GM21423 (cell line): Measurements from ENCODE around the gene PPP1R26.

Experiments
- ATAC-seq: cut with Tn5 transposase; IDR thresholded peaks from one replicate; pipeline ENCODE4 v1.9.1; 2021; ENCODE audit warnings: mild to moderate bottlenecking, moderate library complexity; ENCODE audit not compliant: unreplicated experiment

Gene PPP1R26

DNA sequence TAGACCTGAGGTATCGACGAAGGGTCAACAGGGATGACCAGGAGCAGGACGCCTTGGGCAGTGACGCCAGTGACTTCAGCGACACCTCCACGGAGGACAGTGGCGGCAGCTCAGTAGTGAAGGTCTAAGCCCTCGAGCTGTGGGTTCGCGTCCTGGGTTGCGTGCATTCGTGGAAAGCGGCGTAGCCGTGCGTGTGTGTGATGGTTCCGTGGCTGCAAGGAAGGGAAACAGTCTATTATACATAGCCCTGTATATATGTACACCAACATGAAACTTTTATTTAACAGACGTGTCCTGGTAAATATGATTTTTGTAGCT, 8.4 kb downstream of the PPP1R26 start:
- ATAC-seq, result no peak

DNA sequence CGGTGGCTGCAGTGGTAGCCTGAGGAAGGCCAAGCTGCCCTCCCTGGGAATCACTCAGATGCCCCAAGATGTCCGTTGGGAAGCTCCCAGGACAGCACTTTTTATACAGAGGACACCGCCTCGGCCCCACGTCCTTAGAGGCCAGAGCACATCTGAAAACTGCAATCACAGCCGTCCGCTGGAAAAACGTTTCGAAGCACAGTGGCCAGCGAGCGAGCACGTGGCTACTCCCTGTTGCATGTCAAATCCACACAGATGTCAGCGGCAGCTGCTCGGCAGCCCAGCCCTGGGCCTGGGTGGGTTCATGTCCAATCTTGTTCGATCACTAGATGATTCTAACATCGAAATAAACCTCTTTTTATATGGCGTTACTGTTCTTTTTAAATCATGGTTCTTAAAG, 8.9 kb downstream of the PPP1R26 start:
- ATAC-seq, result no peak

DNA sequence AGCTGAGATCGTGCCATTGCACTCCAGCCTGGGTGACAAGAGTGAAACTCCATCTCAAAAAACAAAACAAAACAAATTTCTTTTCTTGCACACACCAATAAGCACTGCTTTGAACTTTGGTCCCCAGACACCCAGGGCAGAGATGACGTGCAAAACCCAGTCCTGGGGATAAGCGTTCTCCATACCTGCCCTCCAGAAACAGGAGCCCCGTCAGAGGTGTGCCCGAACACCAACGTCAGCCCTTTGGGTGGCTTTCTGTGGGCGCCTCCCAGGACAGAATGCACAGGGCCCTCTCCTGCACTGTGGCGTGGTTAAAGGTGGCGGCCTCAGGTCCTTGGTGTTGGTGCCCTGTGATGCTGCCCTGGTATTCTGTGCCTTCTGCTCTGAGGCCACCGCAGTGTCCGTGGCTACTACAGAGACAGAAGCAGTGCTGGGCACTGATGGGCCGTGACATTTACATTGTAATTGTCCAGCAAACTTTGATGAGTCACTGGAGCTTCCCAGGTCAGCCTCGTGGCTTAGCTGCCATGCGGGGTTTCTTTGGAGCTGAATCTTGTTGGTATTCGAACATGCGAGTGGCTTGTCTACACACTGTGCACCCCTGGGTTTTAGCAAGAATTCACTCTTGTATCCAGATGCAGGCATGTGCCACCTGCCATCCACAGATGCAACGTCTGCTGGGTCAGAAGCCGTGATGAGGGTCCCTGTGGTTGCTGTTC, 9.8 kb downstream of the PPP1R26 start:
- no peak for ATAC-seq

DNA sequence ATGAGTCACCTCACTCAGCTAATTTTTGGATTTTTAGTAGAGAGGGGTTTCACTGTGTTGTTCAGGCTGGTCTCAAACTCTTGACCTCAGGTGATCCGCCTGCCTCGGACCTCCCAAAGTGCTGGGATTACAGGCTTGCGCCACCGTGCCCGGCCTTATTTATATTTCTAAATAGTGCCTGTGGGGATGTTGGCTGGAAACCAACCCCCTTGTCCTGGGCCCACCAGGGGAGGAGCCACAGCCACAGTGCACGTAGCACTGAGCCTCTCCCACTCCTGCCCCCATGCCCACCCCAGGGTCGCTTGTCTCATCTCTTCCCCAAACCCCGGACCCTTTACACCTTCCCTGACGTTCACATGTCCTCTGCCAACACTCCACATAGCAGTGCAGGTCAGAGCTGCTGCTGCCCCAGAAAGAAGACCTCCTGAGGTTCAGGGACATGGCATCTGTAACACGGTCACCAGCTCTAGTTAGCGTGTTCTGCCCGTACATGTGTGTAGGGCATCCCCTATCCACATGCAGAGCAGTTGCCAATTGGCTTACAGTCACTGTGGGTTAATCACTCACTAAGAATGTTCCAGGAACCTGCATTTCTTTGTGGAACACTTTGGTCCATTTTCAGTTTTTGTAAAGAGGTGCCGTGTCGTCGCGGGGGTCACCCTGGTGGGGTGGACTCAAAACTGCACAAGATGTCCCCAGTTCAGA, 10.7 kb downstream of the PPP1R26 start:
- no peak for ATAC-seq

DNA sequence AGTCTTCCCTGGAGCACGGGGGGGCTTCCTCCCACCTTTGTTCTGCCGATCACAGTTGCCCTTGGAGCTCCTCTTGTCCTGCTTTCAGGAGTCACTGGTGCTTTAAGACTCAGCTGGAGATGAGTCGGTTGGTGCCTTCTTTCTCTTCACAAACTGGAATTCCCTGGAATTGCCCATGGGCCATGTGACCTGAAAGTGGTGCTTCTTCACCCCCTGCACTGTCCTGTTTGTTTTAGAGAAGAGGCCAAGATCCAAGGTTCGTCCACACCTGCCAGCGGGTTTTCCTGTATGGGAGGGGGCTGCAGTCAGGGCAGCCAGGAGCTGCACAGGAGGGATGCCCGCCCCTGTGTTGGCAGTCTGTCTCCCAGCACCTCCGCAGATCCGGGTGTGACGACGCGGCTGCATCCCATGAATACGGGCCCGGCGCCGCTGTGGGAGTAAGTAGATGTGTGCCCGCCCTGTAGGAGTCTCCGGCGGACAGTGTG, 11.4 kb downstream of the PPP1R26 start:
- no peak for ATAC-seq

DNA sequence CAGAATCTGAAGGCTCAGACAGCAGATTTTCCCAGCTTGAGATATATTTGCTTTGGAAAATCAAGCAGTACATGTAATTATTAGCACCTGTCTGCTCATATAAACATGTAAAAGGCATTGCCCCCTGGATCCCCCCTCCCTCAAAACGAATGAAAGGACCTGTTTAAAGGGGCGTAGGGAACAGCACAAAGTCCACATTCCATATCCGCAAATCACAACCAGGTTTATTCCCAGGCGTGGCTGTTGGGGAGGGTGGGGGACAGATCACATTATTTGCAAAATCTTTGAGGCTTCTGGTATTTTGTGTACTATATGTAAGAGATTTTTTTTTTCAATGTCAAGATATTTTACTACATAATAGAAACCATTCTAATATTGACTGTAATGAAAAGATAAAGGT, 12.2 kb downstream of the PPP1R26 start:
- ATAC-seq, result no peak

DNA sequence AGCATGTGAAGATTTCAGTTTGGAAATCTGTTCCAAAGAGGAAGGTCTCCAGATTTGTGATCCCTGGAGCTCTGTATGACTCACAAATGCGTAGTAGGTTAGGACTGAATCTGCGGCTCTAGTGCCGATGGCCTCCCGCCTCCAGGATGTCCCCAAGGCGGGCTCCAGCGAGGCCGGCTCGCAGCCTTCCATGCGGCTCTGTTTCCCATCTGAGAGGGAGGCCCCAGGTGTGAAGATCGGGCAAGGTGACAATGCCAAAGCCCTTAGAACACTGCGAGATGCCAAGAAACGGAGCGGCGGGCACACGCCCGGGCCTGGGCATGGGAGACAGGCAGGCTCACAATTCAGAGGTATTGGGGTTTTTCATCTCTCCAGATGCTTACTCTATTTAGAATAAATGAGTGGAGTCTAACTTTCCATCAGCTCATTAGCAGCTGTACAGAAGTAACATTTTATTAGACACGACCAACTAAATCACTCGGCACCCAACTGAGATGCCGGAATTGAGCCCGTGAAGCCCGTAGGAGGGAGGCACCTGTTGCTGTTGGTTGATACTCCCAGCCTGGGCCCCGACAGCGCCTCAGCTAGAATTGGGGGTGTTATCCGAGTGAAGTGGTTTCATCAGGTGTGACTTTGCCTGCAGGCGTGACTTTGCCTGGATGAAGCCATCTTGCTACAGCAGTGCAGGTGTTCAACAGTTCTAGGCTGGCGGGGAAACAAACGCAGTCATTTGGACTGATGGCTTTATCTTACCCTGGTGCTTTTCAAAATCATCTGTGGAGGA, 13.5 kb downstream of the PPP1R26 start:
- ATAC-seq, result no peak

DNA sequence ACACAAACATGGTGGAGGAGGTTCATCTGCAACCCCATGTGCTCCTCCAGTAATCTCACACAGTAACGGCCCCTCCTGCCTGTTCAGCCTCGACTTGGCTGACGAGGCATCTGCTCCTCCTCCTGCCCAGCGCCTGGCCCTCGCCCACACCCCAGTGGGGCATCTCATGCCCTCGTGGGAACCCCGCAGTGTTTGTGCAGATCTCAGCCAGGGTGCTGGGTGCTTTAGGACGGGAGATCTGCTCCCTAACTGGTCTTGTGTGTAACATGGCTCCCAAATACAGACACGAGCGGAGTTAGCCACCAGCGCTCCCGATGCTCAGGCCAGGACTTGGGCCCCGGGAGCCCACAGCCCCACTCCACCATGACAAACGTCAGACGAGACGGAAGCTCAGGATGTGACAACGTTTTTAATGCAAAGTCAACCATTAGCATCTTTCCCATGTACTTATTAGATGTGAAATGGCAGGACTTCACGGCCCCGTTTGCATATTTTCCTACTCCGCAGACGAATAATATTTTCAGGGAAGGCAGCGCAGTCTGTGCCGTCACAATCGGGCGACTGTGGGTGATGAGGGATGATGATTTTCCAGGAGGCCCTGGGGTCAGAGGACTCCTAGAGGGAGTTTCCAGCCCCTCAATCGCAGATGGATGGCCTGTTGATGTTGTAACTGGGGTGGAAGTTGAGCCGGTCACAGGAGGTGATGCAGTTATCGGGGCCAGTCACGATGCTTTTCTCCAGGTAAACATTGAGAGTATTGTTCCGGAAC, 15.4 kb downstream of the PPP1R26 start:
- no peak for ATAC-seq

DNA sequence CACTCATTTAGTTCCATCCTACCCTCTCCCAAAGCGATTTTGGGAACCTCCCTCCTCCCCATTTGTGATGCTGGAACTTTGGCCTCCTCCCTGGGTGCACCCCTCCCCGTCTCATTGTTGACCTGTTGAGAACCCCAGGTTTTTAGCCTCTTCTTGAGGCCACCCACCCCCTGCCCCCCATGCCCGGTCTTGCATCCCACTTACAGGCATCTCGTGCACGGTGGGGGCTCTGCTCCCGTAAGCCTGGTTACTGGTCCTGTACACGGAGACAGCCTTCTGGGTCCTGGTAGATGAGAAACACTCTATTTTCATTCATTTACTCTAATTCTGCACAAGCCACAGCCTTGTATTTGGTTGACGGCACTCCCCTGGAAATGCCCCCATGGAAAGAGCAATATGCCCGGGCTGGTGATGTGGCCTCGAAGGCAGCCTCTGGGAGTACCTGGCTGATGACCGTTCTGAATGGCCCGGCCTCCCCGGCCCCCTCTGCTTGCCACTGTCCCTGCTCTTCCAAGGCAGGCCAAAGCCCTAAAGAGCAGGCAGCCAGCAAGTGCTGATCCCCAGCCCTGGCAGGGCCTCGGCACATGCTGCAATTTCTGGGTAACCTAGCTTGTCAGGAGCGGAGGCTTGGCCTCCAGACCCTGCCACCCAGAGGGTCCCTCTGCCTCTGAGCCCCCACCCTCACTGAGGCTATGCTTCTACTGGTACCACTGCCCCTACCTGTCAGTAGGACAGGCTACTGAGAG, 19.0 kb downstream of the PPP1R26 start:
- no peak for ATAC-seq

DNA sequence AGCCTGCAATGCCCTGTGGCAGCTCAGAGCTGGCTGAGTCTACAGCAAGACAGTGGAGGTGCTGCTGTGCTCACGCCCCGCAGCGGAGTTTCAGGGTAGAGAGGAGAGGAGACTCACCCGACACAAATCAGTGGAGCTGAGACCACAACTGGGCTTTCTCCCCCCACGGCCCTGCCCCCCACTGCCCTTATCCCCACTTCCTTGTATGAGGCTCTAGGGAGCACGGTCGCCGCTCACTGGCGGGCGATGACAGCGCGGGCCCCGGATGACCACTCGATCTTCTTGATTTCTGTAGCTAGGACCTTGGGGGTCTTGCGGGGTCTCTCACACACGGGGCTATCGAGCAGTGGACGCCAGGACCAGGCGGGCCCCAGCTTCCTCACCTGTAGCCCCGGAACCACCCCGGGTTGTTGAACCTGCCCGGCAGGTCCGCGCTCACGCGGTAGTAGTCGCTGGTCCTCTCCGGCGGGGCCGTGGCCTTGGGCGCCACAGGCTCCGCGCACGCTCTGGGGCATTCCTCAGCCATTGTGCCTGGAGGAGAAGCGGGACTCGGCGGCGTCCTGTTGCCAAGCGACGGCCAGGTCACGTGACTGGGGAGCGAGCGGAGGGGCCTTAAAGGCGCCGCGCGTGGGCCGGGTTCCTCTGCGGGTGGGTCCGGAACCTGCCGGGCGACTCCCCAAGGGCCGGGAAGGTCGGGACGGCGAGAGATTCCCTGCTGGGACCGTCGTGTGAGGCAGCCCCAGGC, 19.9 kb downstream of the PPP1R26 start:
- ATAC-seq, result peak; percentile 59

DNA sequence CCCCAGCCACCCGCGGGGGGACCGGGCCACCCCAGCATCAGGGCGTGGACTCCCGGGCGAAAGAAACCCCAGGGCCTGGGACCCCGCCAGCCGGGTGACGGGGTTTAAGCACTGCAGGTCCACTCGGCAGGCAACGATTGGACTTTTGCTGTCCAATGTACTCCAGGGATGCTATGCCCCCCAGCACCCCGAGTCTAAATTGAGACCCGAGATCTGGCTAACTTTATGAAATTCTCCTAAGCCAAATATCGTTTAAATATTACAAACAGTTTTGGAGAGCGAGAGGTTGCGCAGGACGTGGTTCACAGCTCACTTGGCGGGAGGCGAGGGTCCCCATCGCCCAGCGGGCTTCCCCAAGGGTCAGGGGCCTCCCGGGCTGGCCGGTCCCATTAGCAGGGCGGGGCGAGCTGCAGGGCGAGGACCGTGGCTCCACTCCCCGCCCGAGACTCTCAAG, 20.5 kb downstream of the PPP1R26 start:
- peak; percentile 5 for ATAC-seq

DNA sequence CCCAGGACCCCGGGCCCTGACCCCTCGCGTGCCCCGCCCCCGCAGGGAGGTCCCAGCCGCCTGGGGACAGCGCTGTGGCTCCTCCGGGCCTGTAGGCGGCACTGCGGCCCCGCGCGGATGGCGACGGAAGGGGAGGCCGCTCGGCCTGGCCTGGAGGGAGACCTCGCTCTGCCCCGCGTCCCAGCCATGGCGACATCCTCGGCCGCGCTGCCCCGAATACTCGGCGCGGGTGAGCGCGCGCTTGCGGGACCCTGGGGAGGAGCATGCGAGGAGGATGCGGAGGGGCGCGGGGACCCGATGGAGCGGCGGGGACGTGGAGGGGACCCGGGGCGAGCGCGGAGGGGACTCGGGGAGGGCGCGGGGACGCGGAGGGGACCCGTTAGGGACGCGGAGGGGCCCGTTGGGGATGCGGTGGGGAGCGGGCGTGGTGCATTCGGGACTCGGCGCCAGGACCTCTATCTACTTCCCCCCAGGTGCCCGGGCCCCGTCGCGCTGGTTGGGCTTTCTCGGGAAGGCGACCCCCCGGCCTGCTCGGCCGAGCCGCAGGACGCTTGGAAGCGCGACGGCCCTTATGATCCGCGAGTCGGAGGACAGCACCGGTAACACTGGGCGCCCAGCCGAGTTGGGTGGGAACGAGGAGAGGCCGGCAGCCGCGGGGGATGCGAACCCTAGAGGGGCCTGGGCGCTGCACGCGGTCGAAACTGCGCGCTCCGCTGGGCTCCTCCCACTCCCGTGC, 21.1 kb downstream of the PPP1R26 start, which contains the start of gene MRPS2:
MRPS2 (plus strand) TSS at position 158 of the 736 bp plus-strand sequence; CDS start at position 187, 29 bp downstream.
- peak; percentile 73 for ATAC-seq

DNA sequence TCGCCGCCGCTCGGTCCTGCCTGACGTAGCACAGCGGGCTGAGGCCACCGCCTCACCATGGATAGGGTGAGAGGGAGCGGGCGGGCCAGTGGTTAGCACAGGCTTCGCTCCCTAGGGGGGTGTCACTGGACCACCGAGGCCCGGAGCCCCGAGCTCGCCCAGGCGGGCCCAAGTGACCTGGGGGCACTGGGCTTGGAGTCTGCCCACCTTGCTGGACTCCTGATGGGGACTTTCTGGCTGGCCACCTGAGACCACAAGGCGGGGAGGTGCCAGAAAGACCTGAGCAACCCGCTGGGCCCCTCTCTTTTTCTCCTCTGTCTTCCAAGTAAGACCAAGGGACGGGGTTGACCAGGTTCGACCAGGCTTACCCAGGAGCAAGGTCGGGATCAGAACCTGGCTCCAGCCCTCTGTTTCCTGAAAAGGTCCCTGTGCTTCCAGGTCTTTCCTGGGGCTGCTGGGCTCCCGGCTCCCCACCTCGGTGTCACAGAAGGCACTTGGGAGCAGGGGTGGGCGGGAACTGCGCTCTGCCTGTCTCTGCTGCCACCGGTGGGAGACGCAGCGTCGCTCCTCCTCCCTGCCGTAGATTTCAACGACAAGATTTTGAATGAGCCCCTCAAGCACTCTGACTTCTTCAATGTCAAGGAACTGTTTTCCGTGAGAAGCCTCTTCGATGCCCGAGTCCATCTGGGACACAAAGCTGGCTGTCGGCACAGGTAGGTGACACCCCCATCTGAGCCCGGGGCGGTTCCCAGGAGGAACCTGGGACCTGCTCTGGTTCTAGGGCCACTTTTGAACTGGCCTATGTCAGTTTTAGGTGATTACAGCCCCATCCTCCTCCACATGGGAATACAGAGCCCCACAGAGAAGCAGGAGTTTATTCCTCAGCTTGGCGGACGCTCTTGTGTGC, 21.9 kb downstream of the PPP1R26 start:
- no peak for ATAC-seq

DNA sequence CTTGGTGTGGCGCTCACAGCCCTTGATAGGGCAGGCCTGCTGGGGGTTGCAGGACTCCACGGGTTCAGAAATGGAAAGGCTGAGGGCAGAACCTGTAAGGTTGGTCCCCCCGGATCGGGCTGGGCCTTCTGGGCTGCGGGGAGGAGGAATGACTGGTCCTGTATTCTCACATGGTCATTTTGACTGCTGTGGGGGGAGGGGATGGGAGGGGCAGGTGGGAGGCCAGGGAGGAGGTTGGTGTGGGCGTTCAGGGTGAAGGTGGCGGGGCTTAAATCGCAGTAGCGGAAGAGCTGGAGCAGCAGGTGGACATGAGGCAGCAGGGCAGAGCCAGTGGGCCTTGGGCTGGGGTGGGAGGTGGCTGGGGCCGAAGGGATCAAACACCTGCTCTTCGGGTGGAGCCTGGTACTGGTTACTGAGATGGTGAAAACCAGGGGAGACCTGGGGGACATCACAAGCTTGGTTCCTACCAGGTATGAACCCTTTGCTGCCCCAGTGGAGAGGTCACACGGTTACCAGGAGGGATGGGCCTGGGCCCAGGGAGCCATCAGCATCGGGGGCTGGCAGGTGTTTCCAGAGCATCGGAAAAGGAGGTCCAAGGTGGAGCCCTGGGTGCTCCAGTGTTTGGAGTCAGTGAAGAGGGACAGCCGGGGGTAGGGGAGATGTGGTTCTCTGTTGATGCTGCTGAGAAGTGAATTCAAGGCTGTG, 22.7 kb downstream of the PPP1R26 start:
- ATAC-seq, result no peak

DNA sequence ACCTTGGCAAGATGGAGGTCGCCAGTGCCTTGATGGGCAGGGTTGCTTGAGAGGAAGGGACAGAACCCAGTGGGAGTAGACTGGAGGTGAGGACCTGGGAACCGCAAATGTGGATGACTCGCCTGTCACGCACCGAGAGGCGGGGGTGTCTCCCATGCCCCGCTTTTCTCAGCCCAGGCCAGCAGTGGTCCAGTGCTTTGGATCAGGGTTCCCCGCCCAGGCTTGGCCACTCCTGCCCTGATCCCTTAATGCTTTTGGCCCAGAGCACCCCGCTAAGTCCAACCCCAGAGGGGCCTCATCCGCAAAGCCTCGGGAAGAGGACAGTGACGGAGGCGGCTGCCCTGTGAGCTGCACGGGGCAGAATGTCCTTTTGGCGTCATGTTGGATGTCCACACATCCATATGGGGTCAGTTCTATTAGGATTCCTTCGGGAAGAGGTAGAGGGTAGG, 23.3 kb downstream of the PPP1R26 start:
- ATAC-seq, result no peak

DNA sequence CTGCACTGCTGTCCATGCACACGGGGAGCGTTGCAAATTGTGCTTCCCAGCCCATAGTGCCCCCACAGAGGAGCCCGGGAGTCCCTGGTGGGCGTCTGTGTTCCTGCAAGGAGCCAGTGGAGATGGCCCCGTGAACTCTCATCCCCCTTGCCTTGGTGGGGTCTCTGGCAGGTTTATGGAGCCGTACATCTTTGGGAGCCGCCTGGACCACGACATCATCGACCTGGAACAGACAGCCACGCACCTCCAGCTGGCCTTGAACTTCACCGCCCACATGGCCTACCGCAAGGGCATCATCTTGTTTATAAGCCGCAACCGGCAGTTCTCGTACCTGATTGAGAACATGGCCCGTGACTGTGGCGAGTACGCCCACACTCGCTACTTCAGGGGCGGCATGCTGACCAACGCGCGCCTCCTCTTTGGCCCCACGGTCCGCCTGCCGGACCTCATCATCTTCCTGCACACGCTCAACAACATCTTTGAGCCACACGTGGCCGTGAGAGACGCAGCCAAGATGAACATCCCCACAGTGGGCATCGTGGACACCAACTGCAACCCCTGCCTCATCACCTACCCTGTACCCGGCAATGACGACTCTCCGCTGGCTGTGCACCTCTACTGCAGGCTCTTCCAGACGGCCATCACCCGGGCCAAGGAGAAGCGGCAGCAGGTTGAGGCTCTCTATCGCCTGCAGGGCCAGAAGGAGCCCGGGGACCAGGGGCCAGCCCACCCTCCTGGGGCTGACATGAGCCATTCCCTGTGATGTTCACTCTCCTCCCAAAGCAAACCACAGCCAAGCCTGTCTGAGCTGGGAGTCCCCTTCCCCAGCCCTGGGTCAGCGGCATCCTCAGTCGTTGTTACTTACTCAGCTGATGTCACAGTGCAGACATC, 24.0 kb downstream of the PPP1R26 start:
- ATAC-seq, result no peak
